KG1 (cell line): ENCODE data around the gene BCKDHA.
"Not testable (repeated sequence)": the region's sequence is repeated elsewhere in the genome, so short reads cannot be mapped to it uniquely, and the experiment has no call there.

Experiments
- DNase-seq: peaks from one replicate; lab custom pipeline; 2025; lab: John Stamatoyannopoulos, UW

The BCKDHA gene

DNA sequence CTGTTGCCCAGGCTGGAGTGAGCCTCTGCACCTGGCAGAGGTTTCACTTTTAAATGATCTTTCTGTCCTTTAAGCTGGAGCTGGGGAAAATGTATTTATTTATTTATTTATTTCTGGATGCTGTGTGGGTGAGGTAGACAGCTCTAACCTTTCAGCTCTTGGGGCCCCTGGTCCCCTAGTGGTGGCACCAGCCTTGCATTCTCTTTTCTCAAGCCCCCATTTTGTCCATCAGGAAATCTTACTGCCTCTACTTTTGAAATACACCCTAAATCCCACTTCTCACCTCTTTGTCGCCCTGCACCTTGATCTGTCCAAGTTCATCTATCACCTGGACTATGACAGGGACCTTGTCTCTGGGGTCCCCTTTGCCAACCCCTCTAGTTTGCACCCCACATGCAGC is 31.5 kb upstream of the BCKDHA start:
- no peak for DNase-seq

DNA sequence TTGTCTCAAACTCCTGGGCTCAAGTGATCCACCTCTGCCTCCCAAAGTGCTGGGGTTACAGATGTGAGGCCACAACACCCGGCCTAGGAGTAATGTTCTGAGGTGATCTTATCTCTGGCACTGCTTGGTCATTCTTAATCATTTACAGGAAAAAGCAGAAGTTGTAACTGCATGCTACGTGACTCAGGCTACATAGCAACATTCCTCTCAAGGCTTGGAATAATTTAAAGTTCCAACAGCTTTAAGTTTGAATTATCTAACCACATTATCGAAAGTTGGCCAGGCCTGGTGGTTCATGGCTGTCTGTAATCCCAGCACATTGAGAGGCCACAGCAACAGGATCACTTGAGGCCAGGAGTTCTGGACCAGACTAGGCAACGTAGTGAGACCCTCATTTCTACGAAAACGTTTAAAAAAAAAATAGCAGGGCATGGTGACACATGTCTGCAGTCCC is 29.7 kb upstream of the BCKDHA start:
- DNase-seq: peak; percentile 8

DNA sequence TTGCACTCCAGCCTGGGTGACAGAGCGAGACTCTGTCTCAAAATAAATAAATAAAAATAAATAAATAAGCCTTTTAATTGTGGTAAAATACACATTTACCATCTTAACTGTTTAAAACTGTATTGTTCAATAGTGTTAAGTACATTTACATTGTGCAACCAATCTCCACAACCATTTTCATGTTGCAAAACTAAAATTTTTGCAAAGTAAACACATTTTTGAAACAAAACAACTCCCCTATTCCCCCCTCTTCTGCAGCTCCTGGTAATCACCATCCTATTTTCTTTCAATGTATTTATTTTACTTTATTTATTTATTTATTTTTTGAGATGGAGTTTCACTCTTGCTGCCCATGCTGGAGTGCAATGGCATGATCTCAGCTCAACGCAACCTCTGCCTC is 27.8 kb upstream of the BCKDHA start:
- DNase-seq: no peak

DNA sequence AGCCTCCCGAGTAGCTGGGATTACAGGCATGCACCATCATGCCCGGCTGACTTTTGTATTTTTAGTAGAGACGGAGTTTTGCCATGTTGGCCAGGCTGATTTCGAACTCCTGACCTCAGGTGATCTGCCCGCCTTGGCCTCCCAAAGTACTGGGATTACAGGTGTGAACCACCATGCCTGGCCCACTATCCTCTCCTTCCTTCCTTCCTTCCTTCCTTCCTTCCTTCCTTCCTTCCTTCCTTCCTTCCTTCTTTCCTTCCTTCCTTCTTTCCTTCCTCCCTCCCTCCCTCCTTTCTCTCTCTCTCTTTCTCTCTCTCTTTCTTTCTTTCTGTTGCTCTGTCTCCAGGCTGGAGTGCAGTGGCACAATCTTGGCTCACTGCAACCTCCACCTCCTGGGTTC is 26.5 kb upstream of the BCKDHA start:
- DNase-seq: not testable (repeated sequence)

DNA sequence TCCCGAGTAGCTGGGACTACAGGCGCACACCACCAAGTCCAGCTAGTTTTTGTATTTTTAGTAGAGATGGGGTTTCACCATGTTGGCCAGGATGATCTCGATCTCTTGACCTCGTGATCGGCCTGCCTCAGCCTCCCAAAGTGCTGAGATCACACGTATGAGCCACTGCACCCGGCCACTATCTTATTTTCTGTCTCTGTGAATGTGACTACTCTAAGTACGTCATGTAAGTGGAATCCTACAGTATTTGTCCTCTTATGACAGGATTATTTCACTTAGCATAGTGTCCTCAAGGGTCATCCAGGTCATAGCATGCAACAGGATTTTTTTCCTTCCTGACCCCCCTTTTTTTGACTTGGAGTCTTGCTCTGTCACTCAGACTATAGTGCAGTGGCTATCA is 26.1 kb upstream of the BCKDHA start:
- DNase-seq: no peak

DNA sequence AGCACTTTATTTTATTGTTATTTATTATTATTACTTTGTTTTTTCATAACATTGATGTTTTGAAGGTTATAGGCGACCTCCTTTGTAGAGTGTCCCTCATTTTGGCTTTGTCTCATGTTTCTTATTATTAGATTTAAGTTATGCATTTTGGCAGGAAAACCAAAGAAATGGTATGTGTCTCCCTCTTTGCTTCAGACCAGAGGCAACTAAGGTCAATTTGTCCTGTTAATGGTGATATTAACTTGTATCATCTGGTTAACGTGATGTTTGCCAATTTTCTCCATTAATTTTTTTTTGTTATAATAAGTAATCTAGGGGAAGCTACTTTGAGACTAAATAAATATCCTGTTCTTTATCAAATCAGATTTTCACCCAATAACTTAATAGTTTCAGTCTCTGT is 25.1 kb upstream of the BCKDHA start:
- DNase-seq: no peak

DNA sequence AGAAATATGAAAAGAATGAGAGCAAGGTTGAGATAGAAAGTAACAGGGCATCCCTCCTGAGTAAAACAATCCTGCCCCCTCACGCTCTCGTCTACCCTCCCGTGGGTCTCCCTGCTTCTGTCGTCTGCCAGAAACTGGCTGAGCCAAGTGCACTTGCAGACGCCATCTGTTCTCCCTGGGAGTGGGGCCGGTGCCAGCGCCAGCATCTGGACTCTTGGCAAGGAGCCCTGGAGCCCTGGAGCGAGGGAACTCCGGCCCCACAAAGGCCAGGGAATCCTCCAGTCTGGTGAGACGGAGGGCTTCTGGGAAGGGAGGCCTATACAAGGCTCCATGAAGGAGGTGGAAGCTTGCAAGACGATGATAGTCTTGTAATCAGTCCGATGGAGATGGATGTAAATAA is 23.6 kb upstream of the BCKDHA start:
- no peak for DNase-seq

DNA sequence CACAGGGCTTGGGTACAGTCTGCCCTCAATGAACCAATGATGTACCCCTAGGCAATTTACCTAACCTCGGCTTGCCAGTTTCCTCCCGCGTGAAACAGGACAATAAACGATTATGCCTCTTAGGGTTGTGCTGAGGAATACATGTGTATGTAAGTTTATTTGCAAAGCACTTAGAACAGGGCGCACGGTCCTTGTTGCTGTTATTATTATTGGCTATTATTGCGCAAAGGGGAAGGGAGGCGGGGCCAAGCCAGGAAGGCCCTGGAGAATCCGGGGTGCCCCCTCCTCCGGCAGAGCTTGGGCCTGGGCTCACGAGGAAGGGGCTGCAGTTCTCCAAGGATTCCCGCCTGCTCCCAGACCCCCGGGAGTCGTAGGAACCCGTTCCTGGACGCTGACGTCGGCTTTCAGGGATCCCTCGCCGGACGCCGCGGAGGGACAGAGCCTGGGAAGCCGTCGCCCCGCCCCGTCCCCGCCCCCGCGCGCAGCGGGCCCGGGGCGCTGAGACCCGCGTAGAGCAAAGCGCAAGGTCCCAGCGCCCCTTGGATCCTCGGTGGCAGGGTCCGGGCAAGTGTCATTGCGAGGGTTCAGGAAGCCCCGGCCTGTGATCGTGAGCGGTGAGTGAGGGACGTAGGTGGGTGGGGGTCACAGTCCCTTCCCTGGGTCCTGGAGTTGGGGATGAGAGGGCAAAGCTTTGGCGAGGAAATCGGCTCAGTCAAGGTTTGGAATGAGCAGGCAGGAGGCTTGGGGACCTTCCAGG is 21.2 kb upstream of the BCKDHA start, which contains the start of gene TMEM91:
Gene TMEM91 (plus strand): TSS at position 293 of the 757 bp plus-strand sequence. CDS start 1,777 bp downstream, outside the sequence.
- DNase-seq: no peak

DNA sequence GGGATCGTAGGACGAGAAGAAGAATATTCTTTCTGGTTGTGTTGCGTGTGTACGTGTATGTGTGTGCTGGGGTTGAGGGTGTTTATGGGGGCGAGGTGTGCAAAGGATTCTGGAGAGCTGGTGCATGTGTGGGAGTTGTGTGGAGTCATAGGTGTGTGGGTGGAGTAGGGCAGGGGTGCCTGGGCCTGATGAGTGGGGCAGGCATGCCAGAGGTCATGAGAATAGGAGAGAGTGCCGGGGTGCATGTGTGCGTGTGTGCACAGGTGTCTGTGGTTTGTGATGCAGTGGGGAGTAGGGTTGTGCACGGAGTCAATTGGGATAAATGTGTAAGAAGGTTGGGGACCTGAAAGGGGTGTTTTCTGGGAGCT is 20.6 kb upstream of the BCKDHA start:
- DNase-seq: no peak

DNA sequence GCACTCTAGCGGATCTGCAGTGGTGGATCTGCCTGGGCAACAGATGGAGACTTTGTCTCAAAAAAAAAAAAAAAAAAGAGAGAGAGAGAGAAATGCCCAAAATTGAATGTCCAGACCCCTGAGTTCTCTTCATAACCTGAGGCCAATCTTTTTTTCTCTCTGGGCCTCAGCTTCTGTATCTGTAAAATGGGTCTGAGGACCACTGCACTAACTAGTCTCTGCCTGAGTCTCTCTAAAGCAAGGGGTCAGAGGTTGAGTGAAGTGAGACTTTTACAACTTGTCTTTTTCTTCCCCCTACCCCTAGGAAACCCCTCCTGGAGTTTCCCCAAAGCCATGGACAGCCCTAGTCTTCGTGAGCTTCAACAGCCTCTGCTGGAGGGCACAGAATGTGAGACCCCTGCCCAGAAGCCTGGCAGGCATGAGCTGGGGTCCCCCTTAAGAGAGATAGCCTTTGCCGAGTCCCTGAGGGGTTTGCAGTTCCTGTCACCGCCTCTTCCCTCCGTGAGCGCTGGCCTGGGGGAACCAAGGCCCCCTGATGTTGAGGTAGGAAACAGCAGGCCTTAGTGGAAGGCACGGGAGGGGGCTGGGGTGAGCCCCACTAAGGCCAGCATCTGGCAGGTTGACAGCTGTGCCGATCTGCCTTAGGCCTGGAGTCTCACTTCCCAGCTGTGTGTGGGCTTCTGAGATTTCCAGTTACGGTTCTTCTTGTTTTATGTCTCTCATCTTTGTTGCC is 19.5 kb upstream of the BCKDHA start:
- no peak for DNase-seq

DNA sequence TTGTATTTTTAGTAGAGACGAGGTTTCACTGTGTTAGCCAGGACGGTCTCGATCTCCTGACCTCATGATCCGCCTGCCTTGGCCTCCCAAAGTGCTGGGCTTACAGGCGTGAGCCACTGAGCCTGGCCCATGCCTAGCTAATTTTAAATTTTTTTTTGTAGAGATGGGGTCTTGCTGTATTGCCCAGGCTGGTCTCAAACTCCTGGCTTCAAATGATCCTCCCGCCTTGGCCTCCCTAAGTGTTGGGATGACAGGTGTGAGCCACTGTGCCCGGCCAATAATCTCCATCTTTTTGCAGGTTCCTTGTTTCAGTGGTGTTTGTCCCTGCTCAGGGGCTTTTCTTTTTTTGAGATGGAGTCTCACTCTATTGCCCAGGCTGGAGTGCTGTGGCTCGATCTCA is 16.1 kb upstream of the BCKDHA start:
- not testable (repeated sequence) for DNase-seq

DNA sequence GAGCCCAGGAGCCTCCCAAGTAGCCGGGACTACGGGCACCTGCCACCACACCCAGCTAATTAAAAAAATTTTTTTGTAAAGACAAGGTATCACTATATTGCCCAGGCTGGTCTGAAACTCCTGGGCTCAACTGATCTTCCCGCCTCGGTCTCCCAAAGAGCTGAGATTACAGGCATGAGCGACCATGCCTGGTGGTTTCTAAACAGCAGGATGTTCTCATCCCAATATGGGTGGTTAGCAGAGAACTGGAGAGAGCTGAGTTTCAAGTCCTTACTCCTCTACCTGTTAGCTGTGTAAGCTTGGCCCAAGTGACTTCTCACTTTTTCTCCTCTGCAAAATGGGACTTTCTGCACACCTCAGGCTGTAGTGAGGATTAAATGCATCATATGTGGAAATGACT is 13.3 kb upstream of the BCKDHA start:
- no peak for DNase-seq

DNA sequence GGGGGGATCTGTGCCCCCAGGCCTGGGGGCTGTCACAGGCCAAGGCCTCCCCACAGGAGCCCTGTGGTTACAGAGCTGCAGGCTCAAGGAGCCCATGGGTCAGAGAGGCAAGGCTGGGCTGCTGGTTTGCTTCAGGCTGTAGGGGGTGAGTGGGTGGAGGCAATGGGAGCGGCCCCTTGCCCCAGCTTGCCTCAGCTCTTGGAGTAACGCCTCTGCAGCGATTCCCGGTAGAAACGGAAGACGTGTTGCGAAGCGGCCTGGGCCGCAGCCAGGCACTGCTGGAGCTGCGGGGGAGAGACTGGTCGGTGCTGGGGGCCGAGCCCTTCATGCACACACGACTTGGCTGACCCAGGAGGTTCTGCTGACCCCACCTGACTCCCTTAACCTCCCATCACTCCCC is 11.2 kb upstream of the BCKDHA start:
- no peak for DNase-seq

DNA sequence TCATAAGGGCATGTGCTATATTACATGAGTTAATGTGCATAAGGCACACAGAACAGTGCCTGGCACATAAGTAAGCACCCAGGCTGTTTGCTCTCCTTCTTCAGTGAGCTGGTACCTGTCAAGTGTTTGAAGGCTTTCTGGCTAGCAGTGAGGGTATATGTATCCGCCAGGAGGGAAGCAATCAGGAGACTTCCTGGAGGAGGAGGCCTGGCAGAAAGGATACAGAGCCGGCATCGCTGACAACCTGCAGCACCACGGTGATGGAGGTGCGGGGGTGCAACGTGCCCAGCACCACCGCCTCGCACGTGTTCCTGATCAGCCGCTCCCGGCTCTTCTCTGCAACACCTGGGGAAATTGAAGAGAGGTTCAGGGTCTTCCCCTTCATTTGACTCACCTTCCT is 6.0 kb upstream of the BCKDHA start:
- DNase-seq: no peak

DNA sequence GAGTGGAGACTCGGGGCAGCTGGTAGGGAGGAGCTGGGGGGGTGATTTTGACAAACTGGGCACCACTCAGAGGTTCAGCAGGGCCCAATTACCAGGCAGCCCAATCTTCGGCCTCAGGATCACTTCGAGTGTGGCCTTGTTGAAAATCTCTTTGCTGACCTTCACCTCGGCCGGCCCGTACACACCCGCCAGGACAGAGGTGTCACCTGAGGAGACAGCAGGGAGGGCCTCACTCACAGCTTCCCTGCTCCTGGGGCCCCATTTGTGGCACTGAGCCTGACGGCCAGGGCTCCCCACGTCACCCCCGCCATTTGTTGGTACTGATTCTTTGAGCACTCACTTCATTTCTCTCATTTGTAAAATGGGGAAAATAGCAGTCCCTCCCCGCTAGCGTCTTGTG is 4.8 kb upstream of the BCKDHA start:
- no peak for DNase-seq

DNA sequence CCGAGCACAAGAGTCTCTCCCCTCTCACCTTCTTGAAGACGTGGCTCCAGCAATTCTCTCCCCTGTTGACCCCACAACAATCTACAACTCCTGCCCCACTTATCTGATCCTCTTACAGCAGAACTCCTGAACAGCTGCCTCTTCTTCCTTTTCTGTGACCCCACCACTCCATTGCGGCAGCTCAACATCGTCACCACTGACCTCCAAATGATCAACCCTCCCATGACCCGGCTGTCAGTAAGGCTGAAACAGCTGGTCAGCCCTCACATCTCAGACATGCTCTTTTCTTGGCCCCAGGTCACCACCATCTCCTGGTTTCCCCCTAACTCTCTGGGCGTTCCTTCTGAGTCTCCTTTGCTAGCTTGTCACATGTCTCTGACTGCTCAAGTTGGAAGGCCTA is 2.3 kb upstream of the BCKDHA start:
- no peak for DNase-seq

DNA sequence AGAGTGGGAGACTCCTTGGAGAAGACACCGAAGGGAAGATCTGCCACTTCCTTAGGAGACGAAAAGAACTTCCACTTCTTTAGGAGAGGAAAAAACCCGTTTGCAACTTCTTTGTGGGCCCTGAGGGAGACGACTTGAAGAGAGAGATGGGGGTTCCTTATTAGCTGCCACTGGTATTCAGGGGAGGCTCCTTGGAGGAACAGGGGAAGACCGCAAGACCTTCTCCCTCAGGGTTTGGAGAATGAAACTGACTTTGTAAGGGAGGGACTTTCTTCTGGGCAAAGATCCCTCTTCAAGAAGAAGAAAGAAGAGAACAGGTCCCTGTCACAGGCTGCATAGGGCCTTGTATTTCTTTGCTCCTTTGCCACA is 416 bp downstream of the BCKDHA start:
- no peak for DNase-seq

DNA sequence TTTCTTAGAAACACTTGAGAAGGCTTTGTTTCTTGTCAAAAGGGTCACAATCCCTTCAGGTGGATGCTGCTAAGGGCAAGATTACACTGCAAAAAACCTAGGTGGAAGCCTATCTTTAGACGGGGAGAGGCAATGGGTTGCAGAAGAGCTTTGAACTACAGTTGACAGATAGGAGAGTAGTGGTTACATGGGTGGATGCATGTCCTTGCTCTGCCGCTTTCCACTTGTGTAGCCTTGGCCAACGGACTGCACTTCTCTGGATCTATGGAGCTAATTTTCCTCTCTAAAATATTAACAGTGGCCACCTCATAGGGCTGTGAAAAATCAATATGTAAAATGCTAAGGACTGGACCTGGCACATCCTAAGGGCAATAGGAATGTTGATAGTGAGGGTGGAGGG is 980 bp downstream of the BCKDHA start:
- DNase-seq: no peak

DNA sequence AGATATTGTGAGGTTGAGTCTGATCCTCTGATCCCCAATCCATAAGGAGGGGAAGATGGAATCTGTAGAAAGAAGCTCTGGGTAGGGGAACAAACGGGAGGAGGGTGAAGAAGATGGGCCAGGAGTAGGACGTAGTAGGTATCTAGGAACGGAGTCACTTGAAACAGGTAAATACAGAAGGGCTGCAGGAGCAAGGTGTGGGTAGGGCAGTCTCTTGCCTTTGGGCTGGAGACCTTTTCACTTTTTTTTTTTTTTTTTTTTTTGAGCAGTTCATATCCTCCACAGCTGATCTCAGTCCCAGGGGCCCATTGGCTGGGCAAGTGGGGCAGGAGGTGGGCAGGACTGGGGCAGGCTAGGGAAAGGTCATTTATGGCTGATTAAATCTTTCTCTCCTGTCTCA is 1.5 kb downstream of the BCKDHA start:
- no peak for DNase-seq

DNA sequence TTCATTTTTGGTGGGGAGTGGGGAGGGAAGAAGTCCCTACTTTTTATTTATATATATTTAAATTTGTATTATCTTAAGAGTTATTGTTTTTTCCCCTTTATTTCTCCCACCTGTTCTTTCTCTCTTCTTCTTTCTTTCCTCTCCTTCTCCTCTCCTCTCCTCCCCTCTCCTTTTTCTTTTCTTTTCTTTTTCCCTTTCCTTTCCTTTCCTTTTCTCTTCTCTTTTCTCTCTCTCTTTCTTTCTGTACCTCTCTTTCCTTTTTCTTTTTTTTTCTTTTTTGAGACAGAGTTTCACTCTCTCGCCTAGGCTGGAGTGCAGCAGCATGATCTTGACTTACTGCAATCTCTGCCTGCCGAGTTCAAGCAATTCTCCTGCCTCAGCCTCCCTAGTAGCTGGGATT is 1.9 kb downstream of the BCKDHA start:
- DNase-seq: no peak

DNA sequence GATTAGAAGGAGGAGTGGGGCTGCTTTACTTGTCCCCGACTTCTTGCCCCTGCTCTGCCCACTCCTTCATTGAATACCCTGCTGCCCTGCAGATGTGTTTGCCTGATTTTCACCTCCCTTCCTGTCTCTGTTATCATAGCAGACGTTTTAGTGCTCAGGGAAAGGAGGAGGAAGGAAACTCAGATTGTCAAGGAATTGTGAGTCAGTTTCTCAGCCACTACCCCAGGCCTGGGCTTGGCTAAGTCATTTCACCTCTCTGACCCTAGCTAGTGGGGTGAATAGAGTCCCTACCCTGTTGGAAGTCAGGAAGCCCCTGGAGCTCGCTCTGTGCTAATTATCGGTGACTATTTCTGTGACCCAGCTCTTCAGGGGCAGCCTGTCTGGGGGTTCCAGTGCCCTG is 3.9 kb downstream of the BCKDHA start:
- DNase-seq: no peak

DNA sequence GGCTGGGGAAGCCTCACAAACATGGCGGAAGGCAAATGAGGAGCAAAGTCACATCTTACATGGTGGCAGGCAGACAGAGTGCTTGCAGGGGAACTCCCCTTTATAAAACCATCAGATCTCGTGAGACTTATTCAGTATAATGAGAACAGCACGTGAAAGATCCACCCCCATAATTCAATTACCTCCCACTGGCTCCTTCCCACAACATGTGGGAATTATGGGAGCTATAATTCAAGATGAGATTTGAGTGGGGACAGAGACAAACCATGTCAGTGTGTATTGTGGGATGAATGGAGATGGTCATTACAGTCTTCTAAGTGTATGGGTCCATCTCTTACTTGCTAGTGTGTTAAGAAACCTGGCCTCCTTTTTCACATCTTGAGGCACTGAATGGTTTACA is 4.4 kb downstream of the BCKDHA start:
- no peak for DNase-seq

DNA sequence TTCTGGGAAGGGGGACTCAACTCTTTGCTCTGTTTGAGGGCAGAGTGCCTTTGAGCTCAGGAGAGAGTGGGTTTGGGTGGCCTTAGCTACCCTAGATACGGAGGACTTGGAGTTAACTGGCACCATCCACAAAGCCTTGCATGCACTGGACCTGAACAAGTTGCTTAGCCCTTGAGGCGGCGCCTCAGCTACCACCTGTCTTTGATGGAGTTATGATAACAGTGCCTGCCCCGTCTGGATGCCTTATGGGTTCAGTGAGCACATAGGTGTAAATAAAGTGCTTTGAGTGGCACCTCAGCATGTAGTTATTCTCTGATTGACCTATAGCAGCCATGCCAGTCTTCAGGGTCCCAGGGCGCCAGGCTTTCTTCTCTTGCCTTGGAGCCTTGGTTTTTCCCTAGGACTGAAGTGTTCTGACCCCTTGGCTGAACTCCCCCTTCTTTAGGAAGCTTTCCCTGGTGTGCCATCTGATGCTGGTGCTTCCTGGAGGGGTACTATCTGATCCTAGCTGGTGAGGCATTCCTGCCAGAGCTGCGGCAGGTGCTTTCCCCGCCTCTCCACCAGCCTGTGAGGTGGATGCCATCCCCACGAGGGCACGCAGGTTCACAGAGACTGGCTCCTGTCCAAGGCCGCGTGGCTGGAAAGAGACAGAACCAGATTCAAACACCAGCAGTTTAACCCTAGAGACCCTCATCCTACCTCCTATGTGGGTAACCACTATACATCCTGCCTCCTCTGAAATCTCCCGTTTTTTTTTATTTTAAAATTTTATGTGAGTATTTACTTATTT is 5.8 kb downstream of the BCKDHA start:
- DNase-seq: no peak
